RCC 7860 (cell line): Measurements from ENCODE around the gene MLANA.

Experiments
- DNase-seq: peaks from one replicate; pipeline ENCODE4 v3.0.0-alpha.2; 2015; ENCODE audit warnings: low spot score
- FAIRE-seq: peaks from 2 replicates; lab custom pipeline; 2012; peaks lifted over from hg19 to GRCh38; lab: Jason Lieb, UNC

Gene MLANA

DNA sequence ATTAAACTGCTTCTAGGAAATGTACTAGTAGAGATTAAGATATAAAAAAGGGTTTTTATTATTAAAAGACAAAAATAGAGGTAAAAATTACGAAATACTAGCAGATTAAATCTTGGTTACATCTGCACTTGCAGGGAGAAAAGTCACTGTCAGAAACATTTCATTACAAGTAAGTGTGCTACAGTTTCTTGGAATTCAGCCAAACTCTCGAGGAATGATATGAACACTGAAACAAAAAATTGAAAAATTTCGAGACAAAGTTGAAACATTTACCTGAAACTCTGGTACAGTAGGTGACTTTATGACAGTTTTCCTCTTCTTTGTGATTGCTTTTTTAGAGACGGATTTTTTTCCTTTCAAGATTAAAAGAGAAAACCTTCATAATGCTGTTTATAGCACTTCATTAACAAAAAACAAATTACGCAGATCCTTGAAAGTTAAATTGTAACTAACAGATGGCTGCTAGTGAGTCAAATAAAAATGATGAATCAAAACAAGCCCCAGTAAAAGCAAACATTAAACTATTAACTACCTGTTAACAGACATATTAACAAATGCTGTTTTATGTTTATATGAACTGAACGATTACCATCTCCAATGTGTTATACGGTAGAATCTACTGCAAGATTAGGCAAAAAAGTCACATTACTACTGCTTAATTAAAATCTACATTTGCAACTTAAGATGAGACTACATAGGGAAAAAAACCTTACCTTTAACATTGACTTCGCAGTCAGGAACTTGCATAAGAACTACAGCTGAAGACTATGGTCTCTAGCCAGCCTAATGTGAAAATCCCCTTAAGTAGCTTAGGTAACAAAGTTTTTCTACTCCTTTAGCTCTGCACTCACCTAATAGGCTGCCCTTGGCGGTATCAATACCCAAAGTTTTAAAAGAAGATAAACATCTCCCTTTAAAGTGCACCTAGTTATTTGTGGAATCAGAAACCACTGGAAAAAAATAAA is 63.3 kb downstream of the MLANA start:
- FAIRE-seq (peak; percentile 57), DNase-seq (no peak)

DNA sequence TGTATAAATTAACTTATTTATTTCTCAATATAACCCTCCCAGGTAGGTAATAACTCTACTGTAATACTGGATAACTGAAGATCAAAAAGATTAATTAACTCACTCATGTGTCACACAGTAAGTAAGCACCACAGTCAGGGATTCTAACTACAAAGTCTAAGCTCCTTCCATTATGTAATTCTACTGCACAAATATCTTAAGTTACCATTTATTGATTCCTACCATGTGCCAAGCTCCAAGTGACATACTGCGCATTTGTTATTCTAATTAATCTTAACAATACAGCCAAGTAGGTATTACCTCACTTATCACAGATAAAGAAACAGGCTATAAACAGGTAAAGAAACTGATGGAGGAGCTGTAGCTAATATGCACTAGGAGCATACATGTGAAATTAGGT is 66.5 kb downstream of the MLANA start:
- DNase-seq (no peak), FAIRE-seq (no peak)

DNA sequence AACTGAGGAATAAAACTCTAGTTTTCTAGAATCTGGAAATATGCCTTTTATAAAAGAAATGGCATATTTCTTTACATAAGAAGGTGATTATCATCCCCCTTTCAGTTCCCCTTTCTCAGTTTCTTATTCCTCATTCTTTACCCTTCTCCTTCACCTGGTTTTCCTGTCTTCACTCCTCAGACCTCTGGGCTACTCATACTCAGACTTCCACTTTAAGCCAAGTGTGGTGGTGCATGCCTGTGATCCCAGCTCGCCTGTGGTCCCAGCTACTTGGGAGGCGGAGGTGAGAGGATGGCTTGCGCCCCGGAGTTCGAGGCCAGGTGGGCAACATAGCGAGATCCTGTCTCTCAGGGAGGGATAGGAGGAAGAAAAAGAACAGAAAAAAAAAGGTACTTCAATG is 67.6 kb downstream of the MLANA start:
- FAIRE-seq, result no peak
- no peak for DNase-seq
